Liver (tissue), 3 donors: ENCODE data around the gene SPATS2.

Experiments used
- ATF3 ChIP-seq: IDR thresholded peaks from 2 replicates; pipeline ENCODE4 v1.6.1; 2016; ENCODE audit warnings: antibody characterized with exemption
- CTCF ChIP-seq: fragments of 150-350 bp; IDR thresholded peaks from 2 replicates; pipeline ENCODE4 v1.5.1; 2017; ENCODE audit warnings: improper control_type of control experiment, low read depth, low read length; ENCODE audit not compliant: missing input control
- EGR1 ChIP-seq, 2 donors: IDR thresholded peaks; 2 replicates each; pipeline ENCODE4 v1.6.1; 2016 to 2018; ENCODE audit warnings: antibody characterized with exemption in 2 of 2, low read depth in 2 of 2
- FOXA1 ChIP-seq: IDR thresholded peaks from 2 replicates; pipeline ENCODE4 v1.6.1; 2016; ENCODE audit warnings: antibody characterized with exemption
- GABPA ChIP-seq, 2 donors: IDR thresholded peaks in 1 of 2; conservative IDR thresholded peaks in 1 of 2; 2 replicates each; pipeline ENCODE4 v1.6.1; 2016; ENCODE audit warnings: antibody characterized with exemption in 2 of 2, mild to moderate bottlenecking in 1 of 2, moderate library complexity in 1 of 2
- MAX ChIP-seq: IDR thresholded peaks from 2 replicates; pipeline ENCODE4 v1.6.1; 2016; ENCODE audit warnings: antibody characterized with exemption
- RAD21 ChIP-seq, 2 donors: IDR thresholded peaks; 2 replicates each; pipeline ENCODE4 v1.6.1; 2016; ENCODE audit warnings: antibody characterized with exemption in 2 of 2, mild to moderate bottlenecking in 2 of 2
- REST ChIP-seq: IDR thresholded peaks from 2 replicates; pipeline ENCODE4 v1.6.1; 2016; ENCODE audit warnings: antibody characterized with exemption, mild to moderate bottlenecking
- SP1 ChIP-seq: IDR thresholded peaks from 2 replicates; pipeline ENCODE4 v1.6.1; 2018; ENCODE audit warnings: antibody characterized with exemption, mild to moderate bottlenecking
- TAF1 ChIP-seq: conservative IDR thresholded peaks from 2 replicates; pipeline ENCODE4 v1.6.1; 2016; ENCODE audit warnings: antibody characterized with exemption, mild to moderate bottlenecking
- YY1 ChIP-seq: IDR thresholded peaks from 2 replicates; pipeline ENCODE4 v1.6.1; 2016; ENCODE audit warnings: antibody characterized with exemption, mild to moderate bottlenecking
- ZBTB33 ChIP-seq: IDR thresholded peaks from 2 replicates; pipeline ENCODE4 v1.6.1; 2016; ENCODE audit warnings: antibody characterized with exemption
- donor health status: healthy.
- donor health status: healthy.

- TF ChIP-seq FOXA1 (no peak), CTCF (peak; percentile 15), RAD21 (IDR thresholded peaks at IDR 0.05) (no peak), ATF3 (no peak), MAX (no peak), EGR1 (IDR thresholded peaks at IDR 0.05; ENCODE audit: low read depth in 2 of 2) (no peak), REST (peak; percentile 24), SP1 (no peak), TAF1 (peak; percentile 28), YY1 (no peak), GABPA (IDR thresholded peaks at IDR 0.05 in 1 of 2, conservative IDR thresholded peaks at IDR 0.05 in 1 of 2) (no peak), ZBTB33 (no peak)
Observed at GRCh38 chr12:49366652-49367380, 446 bp upstream of the SPATS2 start.
